HTERT RPE-1 (cell line): ENCODE results near the gene AHDC1.

Experiments used
- in situ Hi-C: fragments of 300-500 bp; cut with MboI; formaldehyde crosslinking; loops from 4 replicates; pipeline ENCODE4 v1.14.3; 2020; ENCODE audit warnings: low sequenced_read_pairs

The AHDC1 gene

DNA sequence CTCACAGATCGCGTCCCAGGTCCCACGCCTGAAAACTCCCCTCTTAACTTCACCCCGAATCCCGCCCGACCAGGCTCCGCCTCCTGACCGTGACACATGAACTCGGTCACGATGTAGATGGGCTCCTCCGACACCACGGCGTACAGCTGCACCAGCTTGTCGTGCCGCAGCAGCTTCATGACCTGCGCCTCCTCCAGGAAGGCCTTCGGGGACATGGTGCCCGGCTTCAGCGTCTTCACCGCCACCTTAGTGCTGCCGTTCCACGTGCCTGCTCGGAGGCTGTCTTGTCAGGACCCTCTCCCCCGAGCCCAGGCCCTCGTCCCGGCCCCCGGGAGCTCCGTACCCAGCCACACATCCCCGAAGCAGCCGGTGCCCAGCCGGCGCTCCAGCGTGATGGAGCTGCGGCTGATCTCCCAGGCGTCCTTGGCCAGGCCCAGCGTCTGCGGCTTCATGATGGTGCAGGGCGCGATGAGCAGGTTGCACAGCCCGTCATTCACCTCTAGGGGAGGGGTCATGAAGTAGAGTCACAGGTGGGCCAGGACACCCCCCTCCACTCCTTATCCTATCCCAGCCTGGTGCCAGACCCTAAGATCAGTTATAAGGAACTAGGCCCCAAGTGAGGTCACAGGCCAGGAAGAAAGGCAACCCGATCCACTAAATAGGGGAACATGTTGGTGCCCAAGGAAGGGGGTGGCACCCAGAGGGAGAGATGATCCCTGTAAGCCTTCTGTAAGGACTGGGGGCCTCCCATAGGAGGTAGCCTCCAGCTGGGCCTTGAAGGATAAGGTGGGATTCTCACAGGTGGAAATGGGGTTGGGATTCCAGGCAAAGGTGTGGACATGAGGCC lies 11.6 kb upstream of the AHDC1 start:
- in situ Hi-C loops: no loop called here

DNA sequence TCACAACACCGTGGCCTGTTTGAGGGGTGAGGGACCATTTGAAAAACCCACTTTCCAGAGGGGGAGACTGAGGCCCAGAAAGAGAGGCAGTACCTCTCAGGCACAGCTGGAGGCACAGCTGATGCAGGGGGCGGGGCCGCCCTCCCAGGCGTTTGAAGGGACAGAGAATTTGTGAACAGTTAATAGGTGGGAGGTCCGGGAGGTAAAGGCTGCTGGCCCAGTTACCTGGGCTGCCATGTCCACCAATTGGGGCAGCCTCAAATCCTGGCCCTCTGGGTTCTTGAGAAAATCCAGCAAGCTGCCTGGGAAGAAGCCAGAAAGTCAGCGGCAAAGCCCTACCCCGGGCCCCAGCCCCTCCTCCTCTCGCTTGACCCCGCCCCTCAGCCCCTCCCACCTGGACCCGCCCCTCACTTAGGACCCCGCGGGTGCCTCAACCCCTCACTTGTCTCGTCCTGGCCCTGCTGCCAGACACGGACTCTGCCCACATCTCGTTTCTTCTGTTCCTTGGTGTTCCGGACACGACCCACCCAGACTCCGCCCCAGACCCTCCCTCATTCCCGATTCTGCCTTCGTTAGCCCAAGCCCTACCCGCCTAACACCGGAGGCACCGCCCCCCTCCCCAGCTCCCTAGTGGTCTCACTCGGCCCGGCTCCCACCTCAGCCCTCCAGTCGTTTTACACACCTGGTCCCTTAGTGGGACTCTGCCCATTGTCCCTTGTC lies 10.8 kb upstream of the AHDC1 start:
- in situ Hi-C loops: no loop called here

DNA sequence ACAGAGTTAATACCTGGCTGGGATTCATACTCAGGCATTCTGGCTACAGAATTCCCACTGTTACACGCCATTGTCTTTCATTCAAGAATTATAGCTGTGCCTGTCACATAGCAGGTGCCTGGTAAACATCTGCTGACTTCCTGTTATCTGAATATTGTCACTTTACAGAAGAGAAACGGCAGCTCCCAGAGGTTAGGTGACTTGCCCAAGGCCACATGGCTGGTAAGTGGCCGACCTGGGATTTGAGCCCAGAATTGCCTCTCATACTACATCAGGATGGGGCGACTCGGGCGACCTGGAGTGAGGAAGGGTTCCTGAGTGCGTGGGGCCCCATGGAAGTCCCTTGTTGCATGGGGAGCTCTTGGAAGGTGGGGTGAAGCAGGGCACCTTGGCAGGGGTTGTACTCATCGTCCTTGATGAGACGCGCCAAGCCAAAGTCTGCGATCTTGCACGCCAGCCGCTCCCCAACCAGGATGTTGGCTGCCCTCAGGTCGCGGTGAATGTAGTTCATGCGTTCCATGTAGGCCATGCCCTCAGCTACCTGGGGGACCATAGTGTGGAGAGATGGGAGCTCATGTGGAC lies 10.2 kb upstream of the AHDC1 start:
- in situ Hi-C loops: no loop called here

DNA sequence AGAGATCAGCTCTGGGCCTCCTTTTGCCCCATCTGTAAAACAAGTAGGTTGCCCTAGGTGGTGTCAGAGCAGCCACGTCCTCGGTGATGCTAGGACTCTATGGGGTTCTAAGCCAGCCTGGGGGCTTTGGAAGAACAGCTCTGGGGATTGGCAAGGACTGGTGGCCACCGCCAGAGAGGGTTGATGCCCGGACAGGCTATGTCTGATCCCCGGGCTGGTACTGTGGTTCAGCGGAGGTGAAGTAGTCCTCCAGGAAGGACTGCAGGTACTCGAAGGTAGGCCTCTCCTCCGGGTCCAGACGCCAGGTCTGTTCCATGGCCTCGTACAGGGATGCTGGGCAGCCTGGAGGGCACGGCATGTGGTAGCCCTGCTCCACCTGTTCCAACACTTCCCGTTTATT lies 8.8 kb upstream of the AHDC1 start:
- in situ Hi-C loops: no loop called here

DNA sequence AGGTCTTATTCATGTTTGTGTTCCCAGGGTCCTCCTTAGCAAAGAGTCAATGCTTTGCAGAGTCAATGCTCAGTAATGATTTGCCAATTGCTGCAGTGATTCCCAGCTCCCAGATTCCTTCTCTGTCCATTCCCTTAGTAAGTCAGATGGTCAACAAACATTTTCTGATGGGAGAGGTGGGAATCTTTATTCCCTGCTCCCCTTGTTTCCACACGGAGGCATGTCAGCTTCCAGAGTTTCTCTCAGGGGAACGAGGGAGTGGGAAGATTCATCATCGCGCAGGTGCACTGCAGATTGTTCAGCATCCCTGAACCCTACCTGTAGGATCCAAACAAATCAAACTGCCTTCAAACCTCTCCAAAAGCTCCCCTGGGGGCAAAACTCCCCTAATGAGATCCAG lies 7.5 kb upstream of the AHDC1 start:
- in situ Hi-C loops: no loop called here

DNA sequence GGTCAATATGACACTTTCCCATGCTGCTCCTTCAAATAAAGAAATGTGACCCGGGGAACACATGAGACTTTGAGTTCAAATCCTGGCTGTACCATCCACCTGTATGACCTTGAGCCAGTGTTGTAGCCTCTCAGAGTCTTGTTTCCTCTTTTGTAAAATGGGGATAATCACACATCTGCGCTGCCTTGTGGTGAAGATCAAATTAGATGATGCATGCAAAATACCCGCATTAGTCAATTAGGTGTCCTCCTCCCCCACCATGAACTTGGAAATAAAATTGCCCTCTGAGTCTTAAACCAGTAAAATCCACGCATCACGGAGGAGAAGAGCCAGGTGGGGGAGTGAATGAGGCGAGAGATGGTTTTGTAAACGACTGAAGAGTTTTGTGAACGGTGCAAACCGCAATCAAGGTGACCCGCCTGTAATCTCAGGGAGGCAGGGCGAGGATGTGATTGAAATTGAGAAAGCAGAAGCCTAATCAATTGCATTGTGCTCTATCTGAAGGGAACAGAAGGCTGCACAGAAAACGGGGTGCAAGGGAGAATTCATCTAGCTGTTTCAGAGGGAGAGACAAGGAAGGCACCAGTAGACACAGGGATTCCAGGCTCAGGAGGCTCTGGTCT lies 5.8 kb upstream of the AHDC1 start:
- in situ Hi-C loops: no loop called here

DNA sequence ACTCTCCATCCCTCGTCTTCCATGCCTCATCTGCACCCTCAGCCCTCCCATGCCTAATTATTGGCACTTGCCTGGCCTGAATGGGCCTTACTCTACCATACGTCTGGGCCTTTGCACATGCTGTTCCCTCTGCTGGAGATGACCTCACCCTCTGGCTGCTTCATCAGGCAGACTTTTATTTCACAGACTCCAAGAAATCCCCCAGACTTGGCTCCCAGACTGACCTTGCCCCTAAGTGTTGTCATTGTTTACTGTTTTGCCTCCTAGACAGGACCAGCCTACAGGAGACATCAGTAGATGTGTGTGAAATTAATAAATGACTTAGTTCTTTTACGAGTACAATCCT lies 5.2 kb upstream of the AHDC1 start:
- in situ Hi-C loops: no loop called here

DNA sequence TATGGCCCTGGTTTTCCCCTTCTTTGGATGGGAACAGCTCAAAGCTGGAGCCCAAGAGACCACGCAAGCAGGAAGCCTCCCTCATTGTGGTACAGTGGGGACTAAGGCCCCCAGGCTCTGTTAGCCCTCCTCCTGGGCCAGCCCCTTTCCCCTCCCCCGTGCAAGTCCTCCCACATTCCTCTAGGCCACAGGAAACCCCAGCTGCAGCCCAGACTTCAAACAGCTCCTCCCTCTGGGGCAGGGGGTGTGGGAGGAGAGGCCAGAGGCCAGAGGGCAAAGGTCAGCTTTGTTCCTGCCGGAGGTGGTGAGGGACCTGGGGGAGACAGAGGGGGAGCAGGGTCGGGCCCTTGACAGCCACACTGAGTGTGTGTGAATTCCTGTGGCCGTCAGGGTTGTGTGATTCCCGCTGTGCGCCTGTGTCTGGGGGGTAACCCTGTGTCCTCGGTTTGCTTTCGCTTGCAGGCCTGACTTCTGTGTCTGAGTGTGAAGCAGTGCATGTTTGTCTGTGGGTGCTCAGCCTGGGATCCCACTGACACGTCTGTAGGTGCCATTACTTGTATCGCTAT lies 3.4 kb upstream of the AHDC1 start:
- in situ Hi-C loops: no loop called here

DNA sequence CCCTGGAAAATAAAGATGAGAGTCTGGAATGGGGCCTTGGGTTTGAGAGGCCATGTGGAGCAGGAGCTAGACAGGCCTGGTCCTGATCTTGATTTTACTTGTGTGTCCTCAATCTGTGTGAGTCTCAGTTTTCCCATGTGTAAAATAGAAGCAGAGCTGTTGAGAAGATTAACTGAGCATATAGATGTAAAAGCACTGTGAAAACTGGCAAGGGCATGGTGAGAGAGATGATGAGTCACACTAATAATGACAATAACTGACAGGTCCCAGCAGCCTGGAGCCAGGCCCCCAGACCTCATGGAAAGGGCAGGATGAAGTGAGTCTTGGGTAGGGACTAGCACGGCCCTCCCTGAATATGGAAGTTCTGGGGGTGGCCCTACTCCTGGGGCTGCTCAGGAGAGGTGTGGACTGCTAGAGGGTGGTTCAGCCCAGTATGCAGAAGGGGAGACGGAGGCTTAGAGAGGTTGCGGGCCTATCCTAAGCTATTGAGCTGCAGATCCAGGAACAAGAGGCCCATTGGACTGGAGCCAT lies 2.8 kb upstream of the AHDC1 start:
- in situ Hi-C loops: no loop called here

DNA sequence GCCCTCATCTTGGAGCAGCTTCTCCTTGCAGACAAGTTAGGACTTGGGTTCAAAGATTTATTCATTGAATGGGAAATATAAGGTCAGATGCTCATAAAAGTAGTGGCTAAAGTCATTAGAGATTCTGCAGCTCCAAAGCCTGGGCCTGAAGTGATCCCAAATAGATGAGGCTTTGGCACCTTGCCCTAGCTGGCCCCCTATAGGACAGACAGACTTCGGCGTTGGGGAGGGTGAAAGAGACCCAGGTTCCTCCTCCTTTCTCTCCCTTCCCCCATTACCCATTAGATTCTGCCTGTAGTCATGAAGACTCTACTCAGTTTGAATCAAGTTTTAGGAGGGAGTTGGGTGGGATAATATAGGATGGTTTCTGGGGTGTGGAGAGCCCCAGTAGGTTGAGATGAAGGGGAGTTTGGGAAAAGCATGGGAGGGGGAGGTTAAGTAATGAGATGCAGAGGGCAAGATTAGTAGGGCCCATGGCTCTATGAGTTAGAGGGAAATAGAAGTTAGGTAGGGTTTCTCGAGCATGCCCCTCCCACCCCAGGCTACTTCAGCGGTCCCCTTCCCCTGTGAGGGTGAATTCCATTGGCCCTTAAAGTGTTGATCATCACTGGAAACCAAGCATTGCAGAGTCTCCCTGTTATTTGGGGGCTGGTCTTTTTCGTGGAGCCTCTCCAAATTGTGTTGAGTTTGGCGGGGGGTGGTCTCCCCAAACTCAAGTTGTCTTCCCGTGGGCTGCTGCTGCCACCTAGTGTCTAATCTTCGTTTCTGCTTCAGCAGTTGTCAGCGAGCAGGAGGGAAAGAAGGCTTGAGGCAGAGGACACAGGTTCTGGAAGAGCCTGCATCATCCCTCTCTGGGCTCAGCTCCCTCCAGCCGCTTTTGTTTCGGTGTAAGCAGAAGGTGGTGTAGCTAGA lies 2.1 kb upstream of the AHDC1 start:
- in situ Hi-C loops: no loop called here

DNA sequence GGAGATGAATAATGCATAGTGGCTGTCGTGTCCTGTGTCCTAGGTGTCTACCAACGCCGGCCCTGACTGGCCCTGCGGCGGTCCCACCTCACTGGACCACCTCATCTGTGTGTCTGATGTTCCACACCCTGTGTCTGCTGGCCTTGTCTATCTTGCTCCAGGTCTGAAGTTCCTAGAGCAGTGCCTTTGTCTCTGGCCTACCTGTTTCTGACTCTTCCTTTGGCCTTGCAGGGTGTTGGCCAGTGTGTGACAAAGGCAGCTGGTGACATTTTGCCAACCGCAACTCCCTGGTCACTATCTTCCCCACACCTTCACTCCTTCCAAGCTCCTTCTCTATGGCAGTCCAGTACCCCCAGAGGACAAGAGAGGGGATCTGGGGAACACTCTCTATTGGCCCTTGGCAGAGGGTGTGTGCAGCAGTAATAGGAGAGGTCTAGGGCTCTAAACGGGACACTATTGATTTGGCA lies 1.4 kb upstream of the AHDC1 start:
- in situ Hi-C loops: no loop called here

DNA sequence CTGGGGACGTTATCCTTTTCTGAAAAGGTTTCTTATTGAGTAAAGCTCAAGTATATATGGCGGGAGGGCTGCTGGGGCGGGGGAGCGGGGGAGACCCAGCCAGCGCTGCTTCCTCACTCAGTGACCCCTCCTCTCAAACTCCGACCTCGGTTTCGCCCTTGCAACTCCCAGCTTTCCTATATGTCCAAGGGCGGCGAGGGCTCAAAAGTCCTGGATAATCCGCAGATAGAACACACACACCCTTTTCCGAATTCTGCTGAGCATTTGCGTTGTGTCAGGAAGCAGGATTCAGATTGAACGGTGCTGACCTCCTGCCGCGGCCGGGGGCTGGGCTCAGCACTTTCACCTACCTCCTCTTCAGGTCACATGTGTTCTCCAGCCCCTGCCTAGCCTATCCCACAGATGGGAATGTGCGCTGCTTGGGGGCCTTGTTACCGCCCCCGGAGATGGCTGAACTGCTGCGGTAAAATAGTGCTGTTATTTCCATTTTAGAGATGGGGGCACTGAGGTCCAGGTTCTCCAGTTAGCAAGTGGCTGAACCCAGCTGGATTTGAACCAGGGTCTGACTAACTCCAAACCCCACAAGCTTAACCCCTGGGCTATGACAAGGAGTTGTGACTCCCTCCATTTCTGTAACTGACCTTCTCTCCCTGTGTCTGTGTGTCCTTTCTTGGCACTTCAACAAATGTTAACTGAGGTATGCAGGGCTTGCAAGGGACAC lies 795 bp upstream of the AHDC1 start:
- in situ Hi-C loops: no loop called here

DNA sequence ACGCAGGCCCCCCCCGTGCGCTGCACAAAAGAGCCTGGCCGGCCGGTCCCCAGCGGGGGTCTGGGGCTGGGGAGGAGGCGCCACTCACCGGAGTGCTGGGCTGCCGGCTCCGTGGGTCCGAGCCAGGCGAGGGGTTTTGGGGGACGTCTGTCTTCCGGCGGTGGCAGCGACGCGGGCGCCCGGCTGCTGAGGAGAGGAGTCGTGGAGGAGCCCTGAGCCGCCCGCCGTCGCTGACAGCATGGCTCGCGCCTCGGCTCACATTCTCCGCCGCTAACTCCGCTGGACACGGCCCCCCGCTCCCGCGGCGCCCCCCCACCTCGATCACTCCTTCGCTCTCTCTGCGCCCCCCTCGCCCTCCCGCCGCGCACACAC lies 649 bp downstream of the AHDC1 start:
- in situ Hi-C loops: no loop called here

DNA sequence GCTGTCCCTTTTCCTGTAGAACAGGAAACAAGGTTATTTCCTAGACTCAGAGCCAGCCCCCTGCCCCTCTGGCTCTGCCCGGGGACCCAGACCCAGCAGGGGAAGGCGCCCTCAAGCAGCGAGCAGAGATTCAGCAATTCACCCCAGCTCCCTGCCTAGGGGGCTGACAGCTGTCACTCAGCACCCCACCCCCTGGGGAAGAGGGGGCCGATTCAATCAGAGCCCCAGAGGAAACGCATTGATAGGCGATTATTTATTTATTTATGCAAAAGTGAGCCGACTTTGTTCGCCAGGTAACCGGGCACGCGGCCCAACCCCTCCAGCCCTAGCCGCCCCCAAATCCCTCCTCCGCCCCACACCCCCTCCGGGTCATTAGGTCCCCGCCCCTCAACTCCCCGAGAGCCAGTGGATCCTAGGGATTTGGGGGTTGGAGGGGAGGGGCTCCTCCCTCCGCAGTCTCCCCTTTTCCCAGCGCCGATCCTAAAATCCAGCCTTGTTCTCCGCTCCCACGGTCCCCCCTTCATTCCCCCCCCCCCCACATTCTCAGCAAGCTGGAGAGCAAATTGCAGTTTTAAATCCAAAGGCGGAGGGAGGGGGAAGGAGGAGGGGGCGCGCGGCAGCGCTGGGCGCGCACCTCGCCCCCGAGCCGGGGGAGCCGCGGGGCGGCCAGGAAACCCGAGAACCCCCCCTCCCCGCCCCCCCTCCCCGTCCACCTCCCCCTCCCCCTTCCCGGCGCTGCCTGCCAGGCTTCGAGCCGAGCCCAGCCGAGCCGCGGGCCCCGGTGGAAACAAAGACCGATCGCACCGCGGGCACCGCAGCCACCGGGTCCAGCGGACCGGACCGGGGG lies 1.3 kb downstream of the AHDC1 start:
- in situ Hi-C loops: no loop called here

DNA sequence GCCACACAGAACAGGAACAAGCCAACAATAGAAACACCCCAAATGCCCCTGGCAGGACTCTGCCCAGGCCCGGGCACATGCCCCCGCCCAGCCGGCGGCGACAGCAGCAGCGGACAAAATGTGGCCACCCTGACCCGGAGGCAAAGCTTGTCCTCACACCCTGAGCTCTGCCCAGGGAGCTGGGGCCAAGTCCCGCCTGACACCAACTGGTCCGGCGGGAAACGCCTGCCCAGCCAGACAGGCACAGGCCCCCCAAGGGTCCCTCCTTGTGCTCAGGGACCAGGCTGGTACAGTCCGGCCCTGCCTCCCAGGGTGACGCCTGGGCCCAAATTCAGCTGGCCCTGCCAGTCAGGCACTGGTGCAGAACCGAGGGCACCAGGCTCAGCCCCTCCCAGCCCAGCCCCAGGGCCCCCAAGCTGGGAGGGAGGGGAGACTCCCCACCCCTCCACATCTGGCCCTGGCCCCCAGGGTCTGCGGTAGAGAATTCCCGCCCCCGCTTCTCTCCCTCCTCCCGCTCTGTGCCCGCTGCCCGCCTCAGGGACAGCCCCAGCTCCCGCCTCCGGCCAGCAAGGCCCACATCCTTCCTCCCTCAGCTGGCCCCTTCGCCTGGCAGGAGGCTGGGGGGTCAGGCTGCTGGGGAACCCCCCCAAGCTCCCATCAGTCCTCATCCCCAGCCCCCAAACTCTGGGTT lies 2.0 kb downstream of the AHDC1 start:
- in situ Hi-C loops: no loop called here

DNA sequence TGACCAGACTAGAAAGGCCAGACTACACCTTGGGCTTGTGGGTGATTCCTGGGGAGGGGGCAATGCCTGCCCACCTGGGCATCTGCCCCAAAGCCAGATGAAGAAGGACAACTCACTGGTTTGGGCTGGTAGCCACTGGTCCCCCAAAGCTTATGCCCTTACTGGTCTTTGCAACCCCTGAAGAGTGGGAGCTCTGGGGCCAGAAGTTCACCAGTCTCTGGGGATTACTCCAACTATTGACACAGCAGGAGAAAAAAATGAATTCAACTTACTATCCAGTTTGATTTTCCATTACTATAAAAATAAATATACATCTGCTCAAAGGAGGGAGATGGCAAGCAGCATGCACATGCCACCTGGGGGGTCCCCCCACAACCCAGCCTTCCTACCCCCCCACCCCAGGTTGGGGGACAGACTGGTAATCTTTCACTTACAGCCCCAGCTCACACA lies 2.6 kb downstream of the AHDC1 start:
- in situ Hi-C loops: no loop called here

DNA sequence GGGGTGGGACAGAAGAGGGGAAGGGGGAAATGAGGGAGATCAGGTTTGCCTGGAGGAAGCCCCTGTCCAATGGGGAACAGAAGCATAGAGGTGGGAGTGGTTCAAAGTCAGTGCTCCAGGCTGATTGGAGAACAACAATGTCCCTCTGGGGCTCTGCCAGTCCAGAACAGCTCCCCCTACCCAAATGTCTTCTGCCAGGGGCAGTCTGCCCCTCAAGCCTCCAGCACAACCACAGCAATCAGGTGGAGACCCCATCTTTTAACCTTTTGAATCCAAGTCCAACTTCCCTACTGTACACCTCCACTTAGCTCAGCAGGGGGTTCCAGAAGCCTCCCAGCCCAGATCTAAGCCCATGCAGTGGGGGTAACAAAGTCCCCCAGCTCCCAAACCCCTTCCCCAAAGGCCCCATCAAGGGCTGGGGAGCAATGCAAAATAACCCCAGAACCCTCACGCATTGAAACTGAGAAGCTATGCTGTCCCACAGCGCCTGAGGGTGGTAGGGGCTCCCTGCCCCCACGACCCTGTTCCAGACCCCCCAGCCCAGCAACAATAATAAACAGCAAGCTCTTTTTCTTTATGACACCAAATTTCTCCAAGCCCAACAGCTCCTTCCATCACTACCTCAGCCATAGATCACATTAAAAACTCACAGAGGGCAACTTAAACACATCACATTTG lies 3.3 kb downstream of the AHDC1 start:
- in situ Hi-C loops: no loop called here
